Fibroblast of skin of right biceps (primary cell): ENCODE measurements around the gene OMP.
"Not testable (repeated sequence)": the region's sequence is repeated elsewhere in the genome, so short reads cannot be mapped to it uniquely, and the experiment has no call there.

ENCODE experiments used
- DNase-seq: peaks from one replicate; pipeline ENCODE4 v3.0.0-alpha.2; 2013

Gene OMP, protein sequence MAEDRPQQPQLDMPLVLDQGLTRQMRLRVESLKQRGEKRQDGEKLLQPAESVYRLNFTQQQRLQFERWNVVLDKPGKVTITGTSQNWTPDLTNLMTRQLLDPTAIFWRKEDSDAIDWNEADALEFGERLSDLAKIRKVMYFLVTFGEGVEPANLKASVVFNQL

DNA sequence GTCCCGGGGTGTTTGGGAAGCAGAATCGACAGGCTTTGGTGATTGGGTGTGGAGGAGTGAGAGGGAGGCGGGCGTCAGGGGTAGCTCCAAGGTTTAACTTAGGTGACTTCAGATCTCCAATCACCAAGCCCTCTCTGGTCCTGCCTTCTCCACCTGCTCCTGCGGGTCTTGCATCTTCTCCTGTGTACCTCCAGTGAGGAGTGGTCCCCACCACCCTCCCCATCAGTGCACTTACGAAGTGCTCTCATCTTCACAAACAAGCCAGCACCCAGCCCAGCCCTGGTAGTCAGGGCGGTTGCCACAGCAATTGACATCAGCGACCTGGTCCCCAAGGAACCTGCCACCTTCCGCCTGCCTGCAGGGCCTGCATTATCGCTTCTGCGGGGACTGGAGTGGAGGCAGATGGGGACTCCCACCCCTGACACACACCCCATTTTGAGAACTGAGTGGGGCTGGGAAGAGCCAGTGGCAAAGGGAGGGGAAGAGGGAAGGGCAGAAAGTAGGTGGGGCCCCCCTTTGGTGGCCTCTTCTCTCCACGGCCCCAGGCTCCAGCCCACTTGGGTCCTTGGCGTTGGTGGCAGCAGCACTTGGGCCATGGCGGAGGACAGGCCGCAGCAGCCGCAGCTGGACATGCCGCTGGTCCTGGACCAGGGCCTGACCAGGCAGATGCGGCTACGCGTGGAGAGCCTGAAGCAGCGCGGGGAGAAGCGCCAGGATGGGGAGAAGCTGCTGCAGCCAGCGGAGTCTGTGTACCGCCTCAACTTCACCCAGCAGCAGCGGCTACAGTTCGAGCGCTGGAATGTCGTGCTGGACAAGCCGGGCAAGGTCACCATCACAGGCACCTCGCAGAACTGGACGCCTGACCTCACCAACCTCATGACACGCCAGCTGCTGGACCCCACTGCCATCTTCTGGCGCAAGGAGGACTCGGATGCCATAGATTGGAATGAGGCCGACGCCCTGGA, at the start of gene OMP:
OMP (plus strand) TSS at position 595 of the 965 bp plus-strand sequence; CDS start at position 595, 0 bp downstream.
- no peak for DNase-seq

DNA sequence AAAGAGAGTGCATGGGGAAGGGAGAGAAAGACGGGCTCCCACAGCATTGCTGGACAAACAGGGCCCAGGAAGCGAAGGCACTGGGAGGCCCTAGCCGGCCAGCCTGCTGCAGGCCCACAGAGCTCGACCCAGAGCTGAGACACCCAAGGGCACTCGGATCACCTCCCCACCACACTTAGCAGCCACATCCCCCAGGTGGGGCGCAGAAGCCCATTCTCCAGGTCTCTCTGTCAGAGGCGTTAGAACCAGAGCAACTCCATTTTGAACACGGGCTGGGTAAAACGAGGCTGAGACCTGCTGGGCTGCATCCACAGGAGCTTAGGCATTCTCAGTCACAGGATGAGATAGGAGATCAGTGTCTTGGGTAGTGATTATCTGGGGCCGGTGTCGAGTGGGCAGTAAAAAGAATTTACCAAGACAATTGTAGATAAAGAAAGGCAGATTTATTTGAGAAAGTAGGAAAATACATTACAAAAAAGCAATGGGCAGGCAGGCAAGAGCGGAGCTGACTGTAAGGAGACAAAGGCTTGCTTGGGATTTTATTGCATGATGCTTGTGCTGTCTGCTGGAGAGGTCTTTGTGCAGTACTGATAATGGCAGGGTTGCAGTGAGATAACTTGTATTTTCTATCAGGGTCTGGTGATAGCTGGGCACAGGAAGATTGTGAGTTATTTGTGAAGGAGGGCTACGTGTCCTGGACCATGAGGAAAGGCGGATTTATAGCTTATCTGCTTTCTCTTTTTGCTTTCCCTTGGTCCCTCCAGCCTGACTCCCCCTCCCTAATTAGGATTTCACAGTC, 49.2 kb upstream of the OMP start:
- no peak for DNase-seq

DNA sequence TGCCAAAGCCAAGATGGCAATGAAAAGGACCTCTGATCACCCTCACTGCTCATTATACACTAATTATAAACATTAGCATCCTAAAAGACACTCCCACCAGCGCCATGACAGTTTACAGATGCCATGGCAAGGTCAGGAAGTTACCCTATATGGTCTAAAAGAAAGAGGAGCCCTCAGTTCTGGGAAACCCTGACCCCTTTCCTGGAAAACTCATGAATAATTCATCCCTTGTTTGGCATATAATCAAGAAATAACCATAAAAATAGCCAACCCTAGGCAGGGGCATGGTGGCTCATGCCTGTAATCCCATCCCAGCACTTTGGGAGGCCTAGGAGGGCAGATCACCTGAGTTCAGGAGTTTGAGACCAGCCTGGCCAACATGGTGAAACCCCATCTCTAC, 48.6 kb upstream of the OMP start:
- DNase-seq = no peak

DNA sequence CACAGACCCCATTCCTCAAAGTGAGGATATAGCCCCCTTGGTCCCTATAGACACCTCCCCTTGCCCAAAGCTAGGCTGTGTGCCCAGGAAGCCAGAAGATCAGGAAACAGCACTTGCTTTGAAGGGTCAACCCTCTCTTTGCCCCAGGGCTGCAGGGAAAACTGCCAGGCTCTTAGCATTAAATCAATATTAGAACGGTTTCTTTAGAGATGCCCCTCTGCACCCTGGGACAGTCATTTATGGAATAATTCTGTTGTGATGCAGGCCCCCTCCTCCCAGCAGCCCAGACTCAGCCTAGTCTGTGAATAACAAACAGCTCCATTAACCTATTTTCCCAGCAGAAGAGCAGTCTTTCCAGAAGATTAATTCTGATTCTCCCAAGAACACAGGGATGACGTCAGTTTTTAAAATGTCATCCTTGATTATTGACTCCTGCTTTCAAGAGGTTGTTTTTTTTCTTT, 47.5 kb upstream of the OMP start:
- DNase-seq = no peak

DNA sequence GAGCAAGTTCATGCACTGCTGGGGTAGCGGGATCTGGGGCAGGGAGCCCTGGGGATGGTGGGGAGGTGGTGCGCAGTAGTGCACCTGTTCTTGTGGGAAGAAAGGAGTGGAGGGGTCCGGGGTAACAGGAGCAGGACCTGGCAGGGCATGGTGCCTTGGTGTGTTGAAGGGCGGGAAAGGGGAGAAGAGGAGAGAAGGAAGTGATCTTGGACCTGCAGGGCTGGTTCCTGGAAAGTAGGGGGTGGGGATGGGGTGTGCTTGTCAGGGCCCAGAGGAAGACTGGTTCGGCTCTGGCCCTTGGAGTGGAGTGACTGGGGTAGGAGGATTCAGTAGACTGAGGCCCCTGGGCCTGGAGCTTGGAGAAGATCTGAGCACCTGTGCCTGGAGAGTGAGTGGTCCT, 46.7 kb upstream of the OMP start:
- no peak for DNase-seq

DNA sequence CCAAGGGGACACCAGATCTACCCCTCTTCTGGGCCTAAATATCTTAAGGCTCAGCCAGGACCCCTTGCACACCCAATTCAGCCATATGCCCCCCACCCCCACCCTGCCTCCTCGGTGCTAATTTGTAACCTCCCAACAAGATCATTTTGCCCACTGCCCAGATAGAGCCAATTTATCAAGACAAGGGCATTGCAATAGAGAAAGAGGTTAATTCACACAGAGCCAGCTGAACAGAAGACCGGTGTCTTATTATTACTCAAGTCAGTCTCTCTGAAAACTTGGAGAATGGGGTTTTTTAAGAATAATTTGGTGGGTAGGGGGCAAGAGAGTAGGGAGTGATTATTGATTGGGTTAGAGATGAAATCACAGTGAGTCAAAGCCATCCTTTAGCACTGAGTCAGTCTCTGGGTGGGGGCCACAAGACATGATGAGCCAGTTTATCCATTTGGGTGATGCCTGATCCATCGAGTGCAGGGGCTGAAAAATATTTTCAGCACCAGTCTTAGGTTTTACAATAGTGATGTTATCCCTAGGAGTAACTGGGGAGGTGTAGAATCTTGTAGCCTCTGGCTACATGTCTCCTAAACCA, 45.7 kb upstream of the OMP start:
- no peak for DNase-seq

DNA sequence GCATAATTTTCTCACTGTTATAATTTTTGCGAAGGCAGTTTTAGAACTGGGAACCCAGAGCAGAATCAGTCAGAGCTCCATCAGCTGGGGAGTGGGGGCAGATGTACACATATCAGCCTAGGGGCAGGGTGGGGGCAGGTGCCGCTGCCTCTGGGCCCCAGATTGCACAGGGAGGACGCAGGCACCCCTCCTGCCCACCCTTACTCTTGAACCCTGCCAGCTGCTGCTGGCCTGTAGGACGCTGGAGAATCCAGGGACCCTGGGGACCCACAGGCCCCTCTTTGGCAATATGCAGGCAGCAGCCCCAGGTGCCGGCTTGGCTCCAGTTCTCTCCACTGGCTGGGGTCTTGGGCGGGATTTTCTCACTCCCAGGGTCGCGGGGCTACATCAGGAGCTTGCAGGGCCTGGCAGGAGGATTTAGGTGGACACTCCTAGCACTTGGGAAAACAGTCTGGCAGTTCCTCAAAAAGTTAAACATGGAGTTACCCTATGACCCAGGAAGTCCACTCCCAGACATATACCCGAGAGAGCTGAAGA, 44.6 kb upstream of the OMP start:
- no peak for DNase-seq

DNA sequence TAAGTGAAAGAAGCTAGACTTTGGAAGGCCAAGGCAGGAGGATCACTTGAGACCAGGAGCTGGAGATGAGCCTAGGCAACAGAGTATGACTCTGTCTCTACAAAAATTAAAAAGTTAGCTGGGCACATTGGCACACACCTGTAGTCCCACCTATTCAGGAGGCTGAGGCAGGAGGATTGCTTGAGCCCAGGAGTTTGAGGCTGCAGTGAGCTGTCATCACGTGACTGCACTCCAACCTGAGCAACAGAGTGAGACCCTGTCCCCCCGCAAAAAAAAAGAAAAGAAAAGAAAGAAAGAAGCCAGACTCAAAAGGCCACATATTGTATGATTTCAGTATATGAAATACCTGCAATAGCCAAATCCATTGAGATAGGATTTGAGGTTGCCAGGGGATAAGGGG, 43.7 kb upstream of the OMP start:
- DNase-seq = no peak

DNA sequence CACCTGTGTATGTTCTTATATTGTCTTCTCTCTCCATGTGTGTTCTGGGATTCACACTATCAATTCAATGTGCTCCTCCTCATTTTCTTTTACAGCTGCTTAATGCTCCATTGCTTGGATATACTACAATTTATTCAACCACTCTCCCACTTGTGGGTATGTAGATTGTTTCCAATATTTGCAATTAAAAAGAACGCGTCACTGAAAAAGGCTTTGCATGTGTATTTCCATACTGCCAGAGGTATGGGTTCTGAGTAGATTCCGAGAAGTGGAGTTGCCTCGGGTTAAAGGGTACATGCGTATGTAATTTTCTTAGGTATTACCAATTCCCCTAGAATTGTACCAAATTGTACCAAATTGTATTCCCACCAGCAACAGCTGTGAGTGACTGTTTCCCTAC, 42.8 kb upstream of the OMP start:
- DNase-seq = no peak

DNA sequence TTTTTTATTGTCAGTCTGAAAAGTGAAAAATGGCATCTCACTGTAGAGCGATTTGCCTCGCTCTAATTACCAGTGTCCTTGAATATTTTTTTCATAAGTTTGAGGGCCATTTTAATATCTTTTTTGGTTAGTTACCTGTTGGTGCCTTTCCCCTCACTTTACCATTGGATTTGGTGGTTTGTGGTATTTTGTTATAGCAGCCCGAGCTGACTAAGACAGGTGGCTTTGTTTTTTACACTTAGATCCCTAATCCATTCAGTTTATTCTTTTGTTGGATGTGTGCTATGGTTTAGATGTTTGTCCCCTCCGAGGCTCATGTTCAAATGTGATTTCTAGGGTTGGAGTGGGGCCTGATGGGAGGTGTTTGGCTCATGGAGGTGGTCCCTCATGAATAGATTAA, 42.4 kb upstream of the OMP start:
- no peak for DNase-seq

DNA sequence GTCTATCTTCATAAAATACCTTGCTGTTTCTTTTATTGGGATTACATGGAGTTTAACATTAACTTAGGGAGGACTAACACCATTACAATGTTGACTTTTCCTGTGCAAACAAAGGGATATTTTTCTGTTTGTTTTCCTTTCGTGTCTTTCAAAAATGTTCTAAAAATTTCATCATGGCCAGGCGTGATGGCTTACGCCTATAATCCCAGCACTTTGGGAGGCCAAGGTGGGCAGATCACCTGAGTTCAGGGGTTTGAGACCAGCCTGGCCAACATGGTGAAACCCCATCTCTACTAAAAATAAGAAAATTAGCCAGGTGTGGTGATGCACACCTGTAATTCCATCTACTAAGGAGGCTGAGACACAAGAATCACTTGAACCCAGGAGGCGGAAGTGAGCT, 41.4 kb upstream of the OMP start:
- not testable (repeated sequence) for DNase-seq

DNA sequence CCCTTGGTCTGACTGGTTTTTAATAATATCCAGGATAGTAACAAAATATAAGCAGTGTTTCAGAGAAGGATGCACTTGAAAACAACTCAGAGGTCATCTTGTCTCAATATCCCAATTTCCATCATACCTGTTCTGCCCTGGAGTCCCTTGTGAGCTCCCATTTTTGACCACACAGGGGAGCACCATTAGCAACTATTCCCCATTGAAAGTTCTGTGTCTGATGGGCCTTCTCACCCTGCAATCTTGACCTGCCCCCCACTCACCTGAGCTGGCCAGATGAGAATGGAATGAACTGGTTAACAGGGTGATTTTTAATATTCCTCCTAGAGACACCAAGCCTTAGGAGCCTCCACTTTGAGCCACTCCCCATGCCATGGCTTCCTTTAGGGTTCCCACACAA, 39.7 kb upstream of the OMP start:
- DNase-seq = no peak

DNA sequence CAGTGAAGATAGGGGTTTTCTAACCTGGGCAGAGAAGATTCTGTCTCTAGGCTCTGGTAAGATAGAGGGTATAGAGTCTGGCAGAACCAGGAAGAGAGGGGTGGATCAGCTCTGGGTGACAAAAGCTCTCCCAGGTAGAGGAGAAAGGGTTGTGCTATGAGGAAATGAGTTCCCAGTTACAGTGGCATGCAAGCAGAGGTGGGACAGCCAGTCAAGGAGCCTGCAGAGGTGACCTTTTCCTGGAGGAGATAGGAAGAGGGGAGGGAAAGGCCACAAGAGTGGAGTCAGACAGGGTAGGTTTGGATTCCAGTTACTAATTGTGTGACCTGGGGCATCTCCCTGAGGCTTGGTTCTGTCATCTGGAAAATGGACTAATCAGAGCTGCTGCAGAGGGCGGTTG, 39.2 kb upstream of the OMP start:
- DNase-seq = no peak

DNA sequence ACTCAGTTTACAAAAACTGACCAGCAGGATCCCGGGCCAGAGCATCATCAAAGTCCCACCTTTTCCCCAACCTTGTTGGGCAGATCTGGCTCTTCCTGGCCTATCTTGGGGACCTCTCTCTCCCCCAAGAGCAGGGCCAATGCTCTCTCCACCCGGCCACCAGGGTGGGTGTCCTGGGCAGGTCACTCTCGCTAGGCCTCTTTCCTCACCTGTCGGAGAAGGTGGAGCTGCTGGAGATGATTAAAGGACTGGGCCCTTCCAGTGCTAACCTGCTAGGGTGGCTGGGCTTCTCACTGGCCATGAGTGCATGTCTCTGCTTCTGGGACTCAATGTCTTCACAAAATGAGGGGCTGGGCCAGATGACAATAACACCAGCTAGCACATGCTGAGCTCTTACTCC, 38.8 kb upstream of the OMP start:
- no peak for DNase-seq

DNA sequence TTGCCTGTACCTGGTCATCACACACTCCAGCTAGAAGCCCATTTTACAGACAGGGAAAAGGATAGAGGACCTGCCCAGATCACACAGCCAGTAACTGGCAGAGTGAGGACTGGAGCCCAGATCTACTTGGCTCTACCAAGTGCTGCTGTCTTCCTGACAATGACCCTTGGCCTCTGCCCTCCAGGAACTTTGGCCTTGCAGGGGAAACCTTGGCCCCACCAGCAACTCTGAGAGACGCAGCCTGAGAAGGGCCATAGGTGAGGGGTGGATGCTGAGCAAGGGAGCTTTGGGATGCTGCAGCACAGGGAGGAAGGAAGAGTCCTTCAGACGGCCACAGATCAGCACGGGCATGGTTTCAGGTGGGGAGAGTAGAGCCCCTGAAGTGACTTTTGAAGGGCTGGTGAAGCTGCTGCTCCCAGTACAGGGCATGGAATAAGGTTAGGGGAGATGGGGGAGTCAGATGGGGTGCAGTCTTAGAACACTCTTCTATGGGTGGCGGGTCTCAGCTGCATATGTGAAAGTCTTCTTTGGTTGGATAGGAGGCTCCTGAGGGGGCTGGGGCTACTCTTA, 37.9 kb upstream of the OMP start:
- no peak for DNase-seq

DNA sequence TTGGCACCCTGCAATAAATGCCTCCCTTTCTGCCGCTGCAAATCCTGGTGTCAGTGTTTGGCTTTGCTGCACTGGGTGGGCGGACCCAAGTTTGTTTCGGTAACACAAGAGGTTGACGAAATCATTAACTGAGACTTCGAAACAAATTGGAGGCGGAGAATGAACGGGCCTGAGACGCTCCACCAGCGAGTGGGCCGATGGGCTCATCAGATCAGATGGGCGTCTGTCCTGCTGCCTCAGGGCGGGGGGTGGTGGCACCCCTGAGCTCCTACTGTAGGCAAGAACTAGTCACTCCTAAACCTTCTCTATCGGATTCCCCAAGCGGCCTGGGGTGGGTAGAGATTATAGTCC, 36.8 kb upstream of the OMP start:
- DNase-seq = peak; percentile 49

DNA sequence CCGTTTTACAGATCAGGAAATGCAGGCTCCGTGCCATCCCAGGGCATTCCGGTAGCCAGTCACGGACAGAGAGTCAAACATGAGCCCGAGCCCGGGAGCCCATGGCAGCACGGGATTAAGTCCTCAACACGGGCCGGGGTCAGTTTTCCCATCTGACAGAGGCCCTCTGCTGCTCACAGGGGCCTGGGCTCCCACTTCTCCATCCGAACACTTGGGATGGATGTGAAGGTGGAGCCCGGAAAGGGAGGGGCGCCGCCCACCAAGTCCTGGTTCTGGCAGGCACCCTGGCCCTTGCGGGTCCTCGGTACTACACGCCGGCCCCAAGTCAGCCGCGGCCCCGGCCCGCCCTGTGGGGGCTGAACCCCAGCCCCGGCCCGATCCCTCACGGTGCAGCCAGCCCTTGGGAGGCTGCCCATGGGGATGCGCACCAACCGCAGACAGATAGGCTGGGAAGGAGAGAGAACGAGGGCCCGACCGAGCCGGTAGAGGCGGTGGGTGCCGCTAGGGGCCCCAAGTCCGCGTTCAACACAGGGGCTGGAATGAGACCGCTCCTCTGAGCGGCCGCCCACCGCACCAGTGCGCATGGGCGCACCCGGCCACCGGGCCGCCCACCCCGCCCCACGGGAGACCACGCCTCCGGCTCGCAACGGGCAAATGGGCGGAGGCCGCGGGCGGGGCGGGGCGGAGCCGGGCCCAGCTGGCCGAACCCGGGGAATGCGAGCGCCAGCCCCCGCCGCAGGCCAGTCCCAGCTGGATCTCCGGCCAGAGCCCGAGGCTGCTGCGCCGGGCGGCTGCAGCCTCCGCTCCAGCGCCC, 36.2 kb upstream of the OMP start, which contains the start of gene CAPN5:
CAPN5 (plus strand) TSS at position 743 of the 814 bp plus-strand sequence. CDS start 17,916 bp downstream, outside the sequence.
- peak; percentile 93 for DNase-seq

DNA sequence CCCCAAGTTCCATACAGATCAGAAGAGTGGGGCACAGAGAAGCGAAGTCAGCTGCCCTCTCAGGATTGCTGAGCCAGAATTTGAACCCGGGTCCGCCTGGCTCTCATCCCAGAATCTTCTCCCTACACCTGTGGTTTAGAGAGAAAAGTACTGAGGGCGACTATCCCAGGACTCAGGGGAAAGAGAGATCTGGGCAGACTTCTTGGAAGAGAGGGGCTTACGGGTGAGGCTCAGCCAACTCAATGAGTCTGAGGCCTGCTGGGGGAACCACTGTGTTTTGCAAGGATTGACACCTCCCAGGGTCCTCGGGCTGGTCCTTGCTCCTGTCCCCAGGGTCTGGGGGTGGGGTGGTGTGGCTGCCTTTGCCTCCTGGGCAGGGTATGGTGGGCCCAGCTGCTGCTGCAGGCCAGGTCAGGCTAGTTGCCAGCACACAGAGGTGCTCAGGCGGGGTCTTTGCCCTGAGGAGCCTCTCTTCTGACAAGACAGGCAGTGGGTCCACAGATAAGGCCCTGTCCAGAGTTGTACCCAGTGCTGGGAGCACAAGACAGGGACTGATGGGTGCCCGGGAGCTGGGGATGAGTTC, 34.7 kb upstream of the OMP start:
- DNase-seq = no peak

DNA sequence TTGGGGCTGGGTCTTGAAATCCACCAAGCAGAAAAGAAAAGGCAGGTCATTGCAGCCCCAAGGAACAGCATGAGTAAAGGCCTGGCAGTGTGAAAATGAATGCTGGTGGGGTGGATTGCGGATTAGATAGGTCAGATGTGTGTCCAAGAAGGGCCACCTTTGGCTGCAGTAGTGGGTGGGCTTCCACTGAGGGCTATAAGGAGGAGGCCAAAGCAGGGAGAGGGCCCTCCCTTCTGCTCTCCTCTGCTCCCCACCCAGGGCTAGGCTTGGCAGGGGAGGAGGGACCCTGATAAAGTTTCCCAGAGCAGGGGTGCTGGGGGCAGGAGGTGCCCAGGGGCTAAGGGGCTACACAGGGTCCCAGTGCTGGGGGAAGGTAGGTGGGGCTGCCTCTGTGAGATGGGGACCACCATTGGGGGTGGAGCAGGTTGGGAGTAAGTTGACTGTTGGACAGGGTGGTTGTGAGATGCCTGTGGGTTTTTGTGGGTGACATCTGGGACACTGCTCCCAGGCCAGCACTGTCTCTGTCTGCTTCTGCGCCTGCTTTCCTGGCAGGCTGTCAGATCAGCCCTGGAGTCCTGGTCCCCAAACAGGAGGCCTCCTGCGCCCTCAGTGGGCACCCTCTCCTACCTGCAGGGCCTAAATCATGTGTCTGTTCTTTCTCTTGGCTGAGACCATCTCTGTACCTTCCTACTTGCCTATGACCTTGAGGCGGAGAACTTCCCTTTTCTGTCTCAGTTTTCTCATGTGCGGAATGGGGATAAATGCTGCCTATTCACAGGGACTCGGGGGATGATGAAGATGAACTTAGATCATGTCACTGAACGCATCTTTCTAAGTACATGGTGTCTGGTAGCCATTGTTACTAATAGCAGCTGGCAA, 33.9 kb upstream of the OMP start:
- no peak for DNase-seq

DNA sequence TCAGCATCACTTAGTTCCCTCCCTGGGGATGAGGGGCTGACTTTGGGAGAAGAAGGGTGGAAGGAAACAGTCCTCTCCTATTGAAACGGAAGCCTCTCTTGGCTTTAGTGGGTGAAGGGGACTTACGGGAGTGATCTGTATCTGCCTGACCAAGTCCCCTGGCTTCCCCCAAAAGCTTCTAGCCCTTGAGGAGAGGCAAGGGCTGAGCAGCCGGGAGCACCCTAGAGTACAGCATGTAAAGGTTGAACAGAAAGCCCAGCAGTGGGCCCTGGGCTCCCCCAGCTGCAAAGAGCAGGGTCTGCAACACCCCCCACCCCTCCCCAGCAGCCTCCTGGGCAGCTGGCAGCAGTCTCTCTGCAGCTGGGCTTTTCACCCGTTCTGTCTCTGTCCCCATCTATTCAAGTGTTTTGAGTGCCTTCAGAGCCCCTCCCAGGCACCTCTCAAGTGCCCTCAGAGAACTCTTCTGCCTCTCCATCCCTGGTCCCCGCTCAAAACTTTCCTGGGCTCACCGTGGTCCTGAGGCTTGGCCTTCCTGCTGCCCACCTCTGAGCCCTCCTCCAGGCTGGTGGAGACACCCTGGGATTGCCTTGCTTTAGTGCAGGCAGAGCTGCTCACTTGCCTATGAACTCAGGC, 33.2 kb upstream of the OMP start:
- no peak for DNase-seq
